ENCODE results near the gene OR8D2.
"Not testable (repeated sequence)": the region's sequence is repeated elsewhere in the genome, so short reads cannot be mapped to it uniquely, and the experiment has no call there.

The OR8D2 gene

GRCh38 chr11:124285610-124286344 is 34.2 kb downstream of the OR8D2 start:
- DNase-seq (ENCODE audit: low read depth in 2 of 2), result no peak

DNA sequence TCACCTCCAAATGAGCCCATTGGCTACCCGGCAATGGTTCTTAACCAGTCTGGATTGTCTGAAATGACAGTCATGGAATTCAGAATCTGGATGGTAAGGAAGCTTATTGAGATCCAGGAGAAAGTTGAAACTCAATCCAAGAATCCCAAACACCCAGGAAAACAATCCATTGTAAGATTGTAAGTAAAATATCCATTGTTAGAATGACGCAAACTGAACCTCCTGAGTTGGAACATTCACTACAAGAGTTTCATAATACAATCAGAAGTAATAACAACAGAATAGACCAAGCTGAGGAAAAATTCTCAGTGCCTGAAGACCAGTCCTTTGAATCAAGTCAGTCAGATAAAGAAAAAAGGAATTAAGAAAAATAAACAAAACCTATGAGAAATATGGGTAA is 41.7 kb downstream of the OR8D2 start:
- DNase-seq (ENCODE audit: low read depth in 2 of 2), result no peak

DNA sequence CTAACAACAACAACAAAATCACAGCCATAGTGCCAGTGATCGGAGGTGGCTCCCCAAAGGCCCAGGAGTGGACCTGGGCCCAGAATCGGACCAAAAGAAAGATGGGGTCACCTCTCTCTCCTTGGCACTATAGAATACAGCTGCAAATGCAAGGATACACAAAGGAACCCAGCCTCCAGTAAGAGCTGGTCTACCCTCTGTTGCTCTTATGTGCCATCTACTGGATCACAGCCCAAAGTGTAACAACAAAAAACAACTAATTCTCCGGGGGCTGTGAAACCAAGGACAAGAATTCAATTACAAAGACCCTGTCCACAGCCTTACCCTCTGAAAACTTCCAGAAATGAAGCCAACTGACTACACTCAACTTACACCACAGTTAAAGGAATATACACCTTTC is 42.2 kb downstream of the OR8D2 start:
- no peak for DNase-seq (ENCODE audit: low read depth in 2 of 2)

DNA sequence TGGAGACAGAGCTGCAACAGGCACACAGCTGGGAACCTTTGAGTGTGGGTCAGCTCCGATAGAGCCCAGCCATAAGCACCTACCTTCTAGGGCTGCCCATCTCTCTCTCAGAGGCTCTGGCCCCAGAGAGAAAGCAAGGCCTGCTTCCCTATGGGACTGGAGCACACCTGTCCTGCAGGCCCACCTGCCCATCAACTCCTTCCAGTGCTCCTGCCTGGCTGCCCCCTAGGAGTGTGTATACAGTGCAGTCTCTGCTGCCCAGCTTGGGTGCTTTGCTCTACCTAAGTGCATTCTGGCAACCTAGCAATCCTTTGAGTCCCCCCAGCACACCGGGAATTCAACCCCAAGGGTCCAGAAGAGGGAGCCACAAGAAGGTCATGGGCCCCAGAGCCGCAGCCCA is 42.8 kb downstream of the OR8D2 start:
- DNase-seq (ENCODE audit: low read depth in 2 of 2), result no peak

- no peak for DNase-seq (ENCODE audit: low read depth in 2 of 2)
Measured at GRCh38 chr11:124276081-124276480, 43.9 kb downstream of the OR8D2 start.

DNA sequence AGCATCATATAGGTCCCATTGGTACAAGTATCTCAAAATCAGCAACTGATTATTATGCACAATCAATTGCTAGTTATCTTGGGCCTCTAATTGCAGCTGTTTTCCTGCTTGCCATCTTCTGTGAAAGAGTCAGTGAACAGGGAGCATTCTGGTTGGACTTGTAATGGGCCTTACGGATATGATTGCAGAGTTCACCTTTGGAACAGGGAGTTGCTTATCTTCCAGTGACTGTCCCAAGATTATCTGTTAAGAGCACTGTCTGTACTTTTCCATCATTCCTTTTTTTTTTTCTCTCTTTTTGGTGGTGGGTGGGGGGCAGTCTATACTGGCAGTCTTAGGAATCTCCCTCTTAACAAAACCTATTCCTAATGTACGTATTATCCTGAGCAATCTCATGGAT is 46.0 kb downstream of the OR8D2 start:
- DNase-seq (ENCODE audit: low read depth in 2 of 2), result no peak

DNA sequence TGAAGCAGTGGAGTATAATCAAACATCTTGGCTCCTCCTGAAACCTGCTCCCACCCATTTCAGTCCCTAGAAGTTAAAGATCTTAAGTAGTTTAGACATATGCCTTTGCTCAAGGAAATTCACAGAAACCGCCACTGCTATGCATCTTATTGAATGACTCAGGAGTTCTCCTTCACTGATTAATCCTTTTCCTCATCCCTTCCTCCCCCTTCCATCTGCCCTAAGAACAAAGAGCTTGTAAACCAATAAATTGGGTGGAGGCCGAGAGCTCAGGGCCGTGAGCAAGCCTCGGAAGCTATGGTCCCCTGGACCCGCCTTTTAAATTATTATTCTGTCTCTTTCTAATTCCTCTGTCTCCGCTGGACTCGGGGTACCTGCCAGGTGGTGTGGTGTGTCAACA is 49.1 kb downstream of the OR8D2 start:
- not testable (repeated sequence) for DNase-seq (ENCODE audit: low read depth in 2 of 2)

Measured in stimulated activated CD8-positive, alpha-beta memory T cell treated with anti-CD3 and anti-CD28 coated beads, Interleukin-15, amount 100 ng/mL, for 4 hours (primary cell).